Smooth muscle cell of the brain vasculature (primary cell): ENCODE data around the gene MAGEA12.
"Not testable (repeated sequence)": the region's sequence is repeated elsewhere in the genome, so short reads cannot be mapped to it uniquely, and the experiment has no call there.

Source experiments
- DNase-seq: peaks from one replicate; pipeline ENCODE4 v3.0.0-alpha.2; 2012; ENCODE audit warnings: low read depth, low spot score

MAGEA12 gene, protein sequence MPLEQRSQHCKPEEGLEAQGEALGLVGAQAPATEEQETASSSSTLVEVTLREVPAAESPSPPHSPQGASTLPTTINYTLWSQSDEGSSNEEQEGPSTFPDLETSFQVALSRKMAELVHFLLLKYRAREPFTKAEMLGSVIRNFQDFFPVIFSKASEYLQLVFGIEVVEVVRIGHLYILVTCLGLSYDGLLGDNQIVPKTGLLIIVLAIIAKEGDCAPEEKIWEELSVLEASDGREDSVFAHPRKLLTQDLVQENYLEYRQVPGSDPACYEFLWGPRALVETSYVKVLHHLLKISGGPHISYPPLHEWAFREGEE

DNA sequence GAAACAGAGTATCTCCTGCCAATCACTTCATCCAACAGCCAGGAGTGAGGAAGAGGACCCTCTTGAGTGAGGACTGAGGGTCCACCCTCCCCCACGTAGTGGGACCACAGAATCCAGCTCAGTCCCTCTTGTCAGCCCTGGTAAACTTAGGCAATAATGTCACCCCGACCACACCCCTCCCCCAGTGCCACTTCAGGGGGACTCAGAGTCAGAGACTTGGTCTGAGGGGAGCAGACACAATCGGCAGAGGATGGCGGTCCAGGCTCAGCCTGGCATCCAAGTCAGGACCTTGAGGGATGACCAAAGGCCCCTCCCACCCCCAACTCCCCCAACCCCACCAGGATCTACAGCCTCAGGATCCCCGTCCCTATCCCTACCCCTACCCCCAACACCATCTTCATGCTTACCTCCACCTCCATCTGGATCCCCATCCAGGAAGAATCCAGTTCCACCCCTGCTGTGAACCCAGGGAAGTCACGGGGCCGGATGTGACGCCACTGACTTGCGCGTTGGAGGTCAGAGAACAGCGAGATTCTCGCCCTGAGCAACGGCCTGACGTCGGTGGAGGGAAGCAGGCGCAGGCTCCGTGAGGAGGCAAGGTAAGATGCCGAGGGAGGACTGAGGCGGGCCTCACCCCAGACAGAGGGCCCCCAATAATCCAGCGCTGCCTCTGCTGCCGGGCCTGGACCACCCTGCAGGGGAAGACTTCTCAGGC is at the start of gene MAGEA12, which contains the start of gene CSAG1:
Gene MAGEA12, plus strand, starts transcription at position 497 of the 715 bp plus-strand sequence. CDS start 2,405 bp downstream, outside the sequence.
Gene CSAG1, minus strand, starts transcription at position 461 of the 715 bp plus-strand sequence. CDS start 1,261 bp downstream, outside the sequence.
- DNase-seq, result no peak

DNA sequence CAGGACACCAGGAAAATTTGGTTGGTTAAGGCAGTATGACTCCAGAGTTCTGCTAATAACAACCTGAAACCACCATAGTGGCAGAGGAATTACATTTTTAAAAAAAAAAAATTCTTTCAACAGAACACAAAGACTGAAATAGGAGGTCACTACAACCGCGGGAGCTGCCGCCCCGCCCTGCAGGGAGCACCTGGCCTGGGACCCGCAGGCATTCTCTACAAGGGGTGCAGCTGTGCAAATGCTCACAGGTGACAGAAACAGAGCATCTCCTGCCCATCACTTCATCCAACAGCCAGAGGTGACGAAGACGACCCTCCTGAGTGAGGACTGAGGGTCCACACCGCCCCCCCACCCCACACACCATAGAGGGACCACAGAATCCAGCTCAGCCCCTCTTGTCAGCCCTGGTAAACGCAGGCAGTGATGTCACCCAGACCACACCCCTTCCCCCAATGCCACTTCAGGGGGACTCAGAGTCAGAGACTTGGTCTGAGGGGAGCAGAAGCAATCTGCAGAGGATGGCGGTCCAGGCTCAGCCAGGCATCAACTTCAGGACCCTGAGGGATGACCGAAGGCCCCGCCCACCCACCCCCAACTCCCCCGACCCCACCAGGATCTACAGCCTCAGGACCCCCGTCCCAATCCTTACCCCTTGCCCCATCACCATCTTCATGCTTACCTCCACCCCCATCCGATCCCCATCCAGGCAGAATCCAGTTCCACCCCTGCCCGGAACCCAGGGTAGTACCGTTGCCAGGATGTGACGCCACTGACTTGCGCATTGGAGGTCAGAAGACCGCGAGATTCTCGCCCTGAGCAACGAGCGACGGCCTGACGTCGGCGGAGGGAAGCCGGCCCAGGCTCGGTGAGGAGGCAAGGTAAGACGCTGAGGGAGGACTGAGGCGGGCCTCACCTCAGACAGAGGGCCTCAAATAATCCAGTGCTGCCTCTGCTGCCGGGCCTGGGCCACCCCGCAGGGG is 35.3 kb upstream of the MAGEA12 start, which contains the start of gene MAGEA3:
Gene MAGEA3, plus strand, starts transcription at position 843 of the 980 bp plus-strand sequence. CDS start 2,039 bp downstream, outside the sequence.
- not testable (repeated sequence) for DNase-seq

DNA sequence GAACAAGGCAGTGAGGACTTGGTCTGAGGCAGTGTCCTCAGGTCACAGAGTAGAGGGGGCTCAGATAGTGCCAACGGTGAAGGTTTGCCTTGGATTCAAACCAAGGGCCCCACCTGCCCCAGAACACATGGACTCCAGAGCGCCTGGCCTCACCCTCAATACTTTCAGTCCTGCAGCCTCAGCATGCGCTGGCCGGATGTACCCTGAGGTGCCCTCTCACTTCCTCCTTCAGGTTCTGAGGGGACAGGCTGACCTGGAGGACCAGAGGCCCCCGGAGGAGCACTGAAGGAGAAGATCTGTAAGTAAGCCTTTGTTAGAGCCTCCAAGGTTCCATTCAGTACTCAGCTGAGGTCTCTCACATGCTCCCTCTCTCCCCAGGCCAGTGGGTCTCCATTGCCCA is 33.2 kb upstream of the MAGEA12 start:
- DNase-seq, result not testable (repeated sequence)

DNA sequence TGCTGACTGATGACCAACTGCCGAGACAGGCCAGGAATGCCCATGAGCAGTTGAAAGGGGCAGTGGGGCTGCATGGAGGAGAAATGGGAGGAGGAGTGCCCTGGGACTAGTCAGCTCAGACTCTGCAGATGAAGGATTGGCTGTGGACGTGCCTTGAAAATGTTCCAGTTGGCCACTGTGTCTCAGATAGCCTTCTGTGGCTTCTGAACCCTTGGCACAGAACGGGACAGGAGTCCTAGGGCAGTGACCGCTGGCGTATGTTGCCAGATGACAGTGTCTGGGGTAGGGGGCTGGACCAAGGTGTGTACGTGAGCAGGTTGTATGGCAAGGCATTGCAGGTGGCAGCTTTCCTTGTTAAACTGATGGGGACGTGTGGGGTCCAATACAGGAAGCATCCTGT is 27.1 kb upstream of the MAGEA12 start:
- not testable (repeated sequence) for DNase-seq

DNA sequence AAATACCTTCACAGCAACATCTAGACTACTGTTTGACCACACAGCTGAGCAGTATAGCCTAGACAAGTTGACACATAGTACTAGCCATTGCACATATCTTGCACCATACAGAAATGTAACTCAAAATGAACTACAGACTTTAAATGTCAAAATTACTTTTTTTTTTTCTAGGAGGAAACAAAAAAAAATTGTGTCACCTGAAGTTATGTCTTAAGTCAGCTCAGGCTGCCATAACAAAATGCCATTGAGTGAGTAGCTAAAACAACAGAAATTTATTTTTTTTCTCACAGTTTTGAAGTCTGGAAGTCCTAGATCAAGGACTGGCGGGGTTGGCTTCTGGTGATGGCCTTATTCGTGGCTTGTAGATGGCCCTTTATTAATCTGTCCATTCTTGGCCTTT is 24.4 kb upstream of the MAGEA12 start, which contains the start of gene CSAG2:
Gene CSAG2, minus strand, starts transcription at position 101 of the 400 bp plus-strand sequence. CDS start 161 bp downstream, outside the sequence.
- not testable (repeated sequence) for DNase-seq

DNA sequence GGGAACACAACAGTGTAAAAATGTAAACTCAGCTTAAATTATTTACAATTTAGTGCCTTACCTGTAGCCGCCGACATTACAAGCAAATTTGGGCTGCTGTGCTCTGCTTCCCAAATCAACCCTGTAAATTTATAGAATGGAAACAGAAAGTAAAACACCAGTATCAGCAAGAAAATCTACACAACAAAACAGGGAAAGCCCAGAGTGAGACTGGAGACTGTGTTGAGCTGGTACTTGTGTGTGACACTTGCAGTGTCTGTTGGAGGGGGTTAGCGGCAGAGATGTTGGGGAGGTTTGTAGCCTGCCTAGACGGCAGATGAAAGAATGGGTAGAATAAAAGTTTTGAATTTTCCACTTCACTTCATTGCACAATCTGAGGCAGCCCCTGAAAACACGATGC is 20.4 kb upstream of the MAGEA12 start:
- not testable (repeated sequence) for DNase-seq

DNA sequence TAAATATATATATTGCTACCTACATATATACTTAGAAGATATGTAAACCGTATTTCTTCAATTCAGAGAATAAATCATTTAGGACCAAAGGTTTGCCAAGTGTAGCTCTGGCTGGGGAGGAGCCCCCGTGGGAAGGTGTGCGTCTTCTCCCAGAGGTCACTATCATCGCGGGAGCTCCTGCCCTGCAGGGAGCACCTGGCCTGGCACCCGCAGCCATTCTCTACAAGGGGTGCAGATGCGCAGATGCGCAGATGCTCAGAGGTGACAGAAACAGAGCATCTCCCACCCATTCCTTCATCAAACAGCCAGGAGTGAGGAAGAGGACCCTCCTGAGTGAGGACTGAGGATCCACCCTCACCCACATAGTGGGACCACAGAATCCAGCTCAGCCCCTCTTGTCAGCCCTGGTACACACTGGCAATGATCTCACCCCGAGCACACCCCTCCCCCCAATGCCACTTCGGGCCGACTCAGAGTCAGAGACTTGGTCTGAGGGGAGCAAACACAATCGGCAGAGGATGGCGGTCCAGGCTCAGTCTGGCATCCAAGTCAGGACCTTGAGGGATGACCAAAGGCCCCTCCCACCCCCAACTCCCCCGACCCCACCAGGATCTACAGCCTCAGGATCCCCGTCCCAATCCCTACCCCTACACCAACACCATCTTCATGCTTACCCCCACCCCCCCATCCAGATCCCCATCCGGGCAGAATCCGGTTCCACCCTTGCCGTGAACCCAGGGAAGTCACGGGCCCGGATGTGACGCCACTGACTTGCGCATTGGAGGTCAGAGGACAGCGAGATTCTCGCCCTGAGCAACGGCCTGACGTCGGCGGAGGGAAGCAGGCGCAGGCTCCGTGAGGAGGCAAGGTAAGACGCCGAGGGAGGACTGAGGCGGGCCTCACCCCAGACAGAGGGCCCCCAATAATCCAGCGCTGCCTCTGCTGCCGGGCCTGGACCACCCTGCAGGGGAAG is 19.5 kb upstream of the MAGEA12 start, which contains the start of gene MAGEA2B:
Gene MAGEA2B, plus strand, starts transcription at position 814 of the 973 bp plus-strand sequence. CDS start 2,479 bp downstream, outside the sequence.
- not testable (repeated sequence) for DNase-seq

DNA sequence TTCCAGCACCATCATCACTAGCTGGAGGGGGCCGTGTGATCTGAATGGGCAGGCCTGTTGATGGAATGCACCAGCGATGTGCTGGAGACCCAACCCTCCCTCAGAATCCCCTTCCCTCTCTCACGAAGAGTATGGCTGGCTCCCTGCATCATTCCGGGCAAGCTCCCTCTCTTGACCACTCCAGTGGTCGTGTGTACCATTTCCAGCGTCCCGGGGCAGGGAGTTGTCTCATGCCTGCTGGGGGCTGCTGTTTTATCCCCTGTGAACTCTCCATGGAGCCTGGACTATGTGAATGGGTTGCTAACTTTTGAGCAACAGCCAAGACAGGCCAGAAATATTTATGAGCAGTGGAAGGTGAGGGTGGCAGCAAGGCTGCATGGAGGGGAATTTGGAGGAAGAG is 8.1 kb upstream of the MAGEA12 start:
- DNase-seq, result no peak

DNA sequence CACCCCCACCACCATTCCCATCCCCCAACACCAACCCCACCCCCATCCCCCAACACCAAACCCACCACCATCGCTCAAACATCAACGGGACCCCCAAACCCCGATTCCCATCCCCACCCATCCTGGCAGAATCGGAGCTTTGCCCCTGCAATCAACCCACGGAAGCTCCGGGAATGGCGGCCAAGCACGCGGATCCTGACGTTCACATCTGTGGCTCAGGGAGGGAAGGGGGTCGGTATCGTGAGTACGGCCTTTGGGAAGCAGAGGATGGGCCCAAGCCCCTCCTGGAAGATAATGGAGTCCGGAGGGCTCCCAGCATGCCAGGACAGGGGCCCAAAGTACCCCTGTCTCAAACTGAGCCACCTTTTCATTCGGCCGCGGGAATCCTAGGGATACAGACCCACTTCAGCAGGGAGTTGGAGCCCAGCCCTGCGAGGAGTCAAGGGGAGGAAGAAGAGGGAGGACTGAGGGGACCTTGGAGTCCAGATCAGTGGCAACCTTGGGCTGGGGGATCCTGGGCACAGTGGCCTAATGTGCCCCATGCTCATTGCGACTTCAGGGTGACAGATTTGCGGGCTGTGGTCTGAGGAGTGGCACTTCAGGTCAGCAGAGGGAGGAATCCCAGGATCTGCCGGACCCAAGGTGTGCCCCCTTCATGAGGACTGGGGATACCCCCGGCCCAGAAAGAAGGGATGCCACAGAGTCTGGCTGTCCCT is 744 bp downstream of the MAGEA12 start:
- DNase-seq, result not testable (repeated sequence)

DNA sequence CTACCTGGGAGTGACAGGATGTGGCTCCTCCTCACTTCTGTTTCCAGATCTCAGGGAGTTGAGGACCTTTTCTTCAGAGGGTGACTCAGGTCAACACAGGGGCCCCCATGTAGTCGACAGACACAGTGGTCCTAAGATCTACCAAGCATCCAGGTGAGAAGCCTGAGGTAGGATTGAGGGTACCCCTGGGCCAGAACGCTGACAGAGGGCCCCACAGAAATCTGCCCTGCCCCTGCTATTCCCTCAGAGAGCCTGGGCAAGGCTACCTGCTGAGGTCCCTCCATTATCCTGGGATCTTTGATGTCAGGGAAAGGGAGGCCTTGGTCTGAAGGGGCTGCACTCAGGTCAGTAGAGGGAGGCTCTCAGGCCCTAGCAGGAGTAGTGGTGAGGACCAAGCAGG is 1.5 kb downstream of the MAGEA12 start:
- no peak for DNase-seq

DNA sequence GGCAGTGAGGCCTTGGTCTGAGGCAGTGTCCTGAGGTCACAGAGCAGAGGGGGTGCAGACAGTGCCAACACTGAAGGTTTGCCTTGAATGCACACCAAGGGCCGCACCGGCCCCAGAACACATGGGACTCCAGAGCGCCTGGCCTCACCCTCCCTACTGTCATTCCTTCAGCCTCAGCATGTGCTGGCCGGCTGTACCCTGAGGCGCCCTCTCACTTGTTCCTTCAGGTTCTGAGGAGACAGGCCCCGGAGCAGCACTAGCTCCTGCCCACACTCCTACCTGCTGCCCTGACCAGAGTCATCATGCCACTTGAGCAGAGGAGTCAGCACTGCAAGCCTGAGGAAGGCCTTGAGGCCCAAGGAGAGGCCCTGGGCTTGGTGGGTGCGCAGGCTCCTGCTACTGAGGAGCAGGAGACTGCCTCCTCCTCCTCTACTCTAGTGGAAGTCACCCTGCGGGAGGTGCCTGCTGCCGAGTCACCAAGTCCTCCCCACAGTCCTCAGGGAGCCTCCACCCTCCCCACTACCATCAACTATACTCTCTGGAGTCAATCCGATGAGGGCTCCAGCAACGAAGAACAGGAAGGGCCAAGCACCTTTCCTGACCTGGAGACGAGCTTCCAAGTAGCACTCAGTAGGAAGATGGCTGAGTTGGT is 2.4 kb downstream of the MAGEA12 start:
- DNase-seq, result no peak

DNA sequence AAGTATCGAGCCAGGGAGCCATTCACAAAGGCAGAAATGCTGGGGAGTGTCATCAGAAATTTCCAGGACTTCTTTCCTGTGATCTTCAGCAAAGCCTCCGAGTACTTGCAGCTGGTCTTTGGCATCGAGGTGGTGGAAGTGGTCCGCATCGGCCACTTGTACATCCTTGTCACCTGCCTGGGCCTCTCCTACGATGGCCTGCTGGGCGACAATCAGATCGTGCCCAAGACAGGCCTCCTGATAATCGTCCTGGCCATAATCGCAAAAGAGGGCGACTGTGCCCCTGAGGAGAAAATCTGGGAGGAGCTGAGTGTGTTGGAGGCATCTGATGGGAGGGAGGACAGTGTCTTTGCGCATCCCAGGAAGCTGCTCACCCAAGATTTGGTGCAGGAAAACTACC is 3.0 kb downstream of the MAGEA12 start:
- not testable (repeated sequence) for DNase-seq

DNA sequence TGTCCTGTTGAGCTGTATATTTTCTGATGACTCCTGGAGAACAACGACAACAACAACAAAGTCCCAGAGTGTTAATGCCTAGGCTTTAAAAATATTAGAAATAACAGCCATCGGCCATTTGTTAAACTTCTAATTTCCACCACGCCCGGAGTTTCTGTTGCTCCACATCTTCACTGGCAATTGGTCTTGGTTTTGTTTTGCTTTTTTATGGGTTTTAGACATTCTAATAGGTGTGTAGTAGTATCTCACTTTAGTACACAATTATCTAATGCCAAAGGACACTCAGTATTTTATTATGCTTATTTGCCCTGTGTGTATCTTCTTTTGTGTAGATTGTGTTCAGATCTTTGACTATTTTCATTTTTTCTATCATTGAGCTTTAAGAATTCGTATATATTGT is 5.0 kb downstream of the MAGEA12 start:
- DNase-seq, result no peak

DNA sequence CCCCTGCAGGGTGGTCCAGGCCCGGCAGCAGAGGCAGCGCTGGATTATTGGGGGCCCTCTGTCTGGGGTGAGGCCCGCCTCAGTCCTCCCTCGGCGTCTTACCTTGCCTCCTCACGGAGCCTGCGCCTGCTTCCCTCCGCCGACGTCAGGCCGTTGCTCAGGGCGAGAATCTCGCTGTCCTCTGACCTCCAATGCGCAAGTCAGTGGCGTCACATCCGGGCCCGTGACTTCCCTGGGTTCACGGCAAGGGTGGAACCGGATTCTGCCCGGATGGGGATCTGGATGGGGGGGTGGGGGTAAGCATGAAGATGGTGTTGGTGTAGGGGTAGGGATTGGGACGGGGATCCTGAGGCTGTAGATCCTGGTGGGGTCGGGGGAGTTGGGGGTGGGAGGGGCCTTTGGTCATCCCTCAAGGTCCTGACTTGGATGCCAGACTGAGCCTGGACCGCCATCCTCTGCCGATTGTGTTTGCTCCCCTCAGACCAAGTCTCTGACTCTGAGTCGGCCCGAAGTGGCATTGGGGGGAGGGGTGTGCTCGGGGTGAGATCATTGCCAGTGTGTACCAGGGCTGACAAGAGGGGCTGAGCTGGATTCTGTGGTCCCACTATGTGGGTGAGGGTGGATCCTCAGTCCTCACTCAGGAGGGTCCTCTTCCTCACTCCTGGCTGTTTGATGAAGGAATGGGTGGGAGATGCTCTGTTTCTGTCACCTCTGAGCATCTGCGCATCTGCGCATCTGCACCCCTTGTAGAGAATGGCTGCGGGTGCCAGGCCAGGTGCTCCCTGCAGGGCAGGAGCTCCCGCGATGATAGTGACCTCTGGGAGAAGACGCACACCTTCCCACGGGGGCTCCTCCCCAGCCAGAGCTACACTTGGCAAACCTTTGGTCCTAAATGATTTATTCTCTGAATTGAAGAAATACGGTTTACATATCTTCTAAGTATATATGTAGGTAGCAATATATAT is 20.4 kb downstream of the MAGEA12 start, which contains the start of gene MAGEA2:
Gene MAGEA2, minus strand, starts transcription at position 157 of the 965 bp plus-strand sequence. CDS start 2,479 bp downstream, outside the sequence.
- not testable (repeated sequence) for DNase-seq

DNA sequence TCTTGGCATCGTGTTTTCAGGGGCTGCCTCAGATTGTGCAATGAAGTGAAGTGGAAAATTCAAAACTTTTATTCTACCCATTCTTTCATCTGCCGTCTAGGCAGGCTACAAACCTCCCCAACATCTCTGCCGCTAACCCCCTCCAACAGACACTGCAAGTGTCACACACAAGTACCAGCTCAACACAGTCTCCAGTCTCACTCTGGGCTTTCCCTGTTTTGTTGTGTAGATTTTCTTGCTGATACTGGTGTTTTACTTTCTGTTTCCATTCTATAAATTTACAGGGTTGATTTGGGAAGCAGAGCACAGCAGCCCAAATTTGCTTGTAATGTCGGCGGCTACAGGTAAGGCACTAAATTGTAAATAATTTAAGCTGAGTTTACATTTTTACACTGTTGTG is 21.3 kb downstream of the MAGEA12 start:
- not testable (repeated sequence) for DNase-seq

DNA sequence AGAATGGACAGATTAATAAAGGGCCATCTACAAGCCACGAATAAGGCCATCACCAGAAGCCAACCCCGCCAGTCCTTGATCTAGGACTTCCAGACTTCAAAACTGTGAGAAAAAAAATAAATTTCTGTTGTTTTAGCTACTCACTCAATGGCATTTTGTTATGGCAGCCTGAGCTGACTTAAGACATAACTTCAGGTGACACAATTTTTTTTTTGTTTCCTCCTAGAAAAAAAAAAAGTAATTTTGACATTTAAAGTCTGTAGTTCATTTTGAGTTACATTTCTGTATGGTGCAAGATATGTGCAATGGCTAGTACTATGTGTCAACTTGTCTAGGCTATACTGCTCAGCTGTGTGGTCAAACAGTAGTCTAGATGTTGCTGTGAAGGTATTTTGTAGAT is 25.4 kb downstream of the MAGEA12 start, which contains the start of gene CSAG3:
Gene CSAG3, plus strand, starts transcription at position 301 of the 400 bp plus-strand sequence.
- DNase-seq, result not testable (repeated sequence)

DNA sequence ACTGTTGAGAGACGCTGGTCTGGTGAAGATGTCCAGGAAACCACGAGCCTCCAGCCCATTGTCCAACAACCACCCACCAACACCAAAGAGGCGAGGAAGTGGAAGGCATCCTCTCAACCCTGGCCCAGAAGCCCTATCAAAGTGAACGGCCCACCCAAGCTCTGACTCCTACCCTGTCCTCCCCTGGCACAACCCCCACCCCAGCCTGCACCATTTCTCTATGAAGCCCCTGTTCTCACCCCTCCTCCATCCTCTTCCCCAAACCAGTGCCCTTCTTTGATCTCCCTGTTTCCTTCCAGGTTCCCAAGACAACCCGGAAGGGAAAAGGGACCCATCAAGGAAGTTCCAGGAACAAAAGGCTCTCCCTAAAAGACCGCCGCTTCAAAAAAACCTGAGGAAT is 26.0 kb downstream of the MAGEA12 start:
- DNase-seq, result not testable (repeated sequence)
